Activated T-helper 9 cell treated with anti-CD3 and anti-CD28 coated beads, Interleukin-2, amount 50 U/mL, for 16 hours (primary cell): ENCODE data around the gene ABCG1.
"Not testable (repeated sequence)": the region's sequence is repeated elsewhere in the genome, so short reads cannot be mapped to it uniquely, and the experiment has no call there.

Source experiments
- DNase-seq: peaks from one replicate; pipeline ENCODE4 v3.0.0-alpha.2; 2020; ENCODE audit warnings: low read depth

The ABCG1 gene

DNA sequence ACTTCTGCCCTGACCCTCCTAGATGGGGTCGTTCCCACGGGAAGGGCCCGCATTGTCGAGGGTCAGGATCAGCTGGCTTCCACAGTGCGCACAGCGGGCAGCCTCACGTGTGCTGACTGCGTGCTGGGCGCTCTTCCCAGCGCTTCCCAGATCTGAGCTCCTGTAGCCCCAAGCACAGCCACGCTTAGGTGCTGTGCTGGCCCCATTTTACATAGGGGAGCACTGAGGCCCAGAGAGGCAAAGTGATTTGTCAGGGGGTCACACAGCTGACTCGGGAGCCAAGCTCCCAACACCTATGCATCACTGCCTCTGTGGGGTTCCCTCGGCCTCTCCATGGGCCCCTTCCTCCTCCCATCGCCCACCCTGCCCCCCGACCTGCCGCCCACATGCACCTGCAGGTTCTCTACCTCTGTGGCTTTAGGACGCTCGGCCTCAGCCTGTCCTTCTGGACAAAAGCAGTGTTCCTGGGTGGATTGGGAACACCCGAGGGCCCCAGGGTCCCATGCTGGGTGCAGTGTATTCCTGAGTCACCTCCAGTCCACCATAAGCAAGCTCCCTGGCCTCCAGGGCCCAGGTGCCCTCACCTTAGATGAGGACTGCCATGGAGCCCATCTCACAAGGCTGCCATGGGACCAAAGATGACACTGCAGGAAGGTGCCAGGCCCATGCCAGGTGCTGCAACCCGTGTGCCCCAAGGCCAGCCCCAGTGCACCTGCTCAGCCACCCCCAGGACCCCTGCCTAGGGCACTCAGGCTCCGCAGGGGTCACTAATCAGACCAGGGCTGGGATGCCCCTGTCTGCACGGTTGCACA, 73.0 kb downstream of the ABCG1 start:
- DNase-seq, result no peak

DNA sequence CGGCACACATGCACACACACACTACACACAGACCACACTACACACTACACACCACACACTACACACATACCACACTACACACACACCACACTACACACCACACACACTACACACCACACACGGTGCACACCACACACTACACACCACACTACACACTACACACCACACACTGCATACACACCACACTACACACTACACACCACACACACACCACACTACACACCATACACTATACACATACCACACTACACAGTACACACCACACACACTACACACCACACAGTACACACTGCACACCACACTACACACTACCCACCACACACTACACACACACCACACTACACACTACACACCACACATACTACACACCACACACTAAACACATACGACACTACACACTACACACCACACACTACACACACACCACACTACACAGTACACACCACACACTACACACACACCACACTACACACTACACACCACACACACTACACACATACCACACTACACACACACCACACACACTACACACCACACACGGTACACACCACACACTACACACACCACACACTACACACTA, 73.7 kb downstream of the ABCG1 start:
- DNase-seq, result not testable (repeated sequence)

DNA sequence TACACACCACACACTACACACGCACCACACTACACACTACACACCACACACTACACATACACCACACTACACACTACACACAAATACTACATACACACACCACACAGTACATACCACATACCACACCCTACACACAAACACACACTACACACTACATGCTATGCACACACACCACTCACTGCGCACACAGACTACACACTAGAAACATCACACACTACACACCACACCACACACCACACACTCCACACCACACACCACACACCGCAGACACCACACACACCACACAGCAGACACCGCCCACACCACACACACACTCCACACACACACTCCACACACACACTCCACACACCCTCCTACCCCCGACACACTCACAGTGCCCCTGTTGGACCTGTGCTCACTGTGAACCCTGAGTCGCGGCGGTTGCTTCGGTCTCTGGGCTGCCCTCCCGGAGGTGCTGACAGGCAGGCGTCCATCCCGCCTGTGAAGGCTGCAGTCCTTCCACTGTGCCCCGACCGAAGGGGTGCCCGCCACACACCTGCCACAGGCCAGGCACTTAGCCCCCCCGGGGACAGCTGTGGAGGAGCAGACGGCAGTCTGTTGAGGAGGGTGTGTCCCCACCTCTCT, 74.8 kb downstream of the ABCG1 start:
- no peak for DNase-seq

DNA sequence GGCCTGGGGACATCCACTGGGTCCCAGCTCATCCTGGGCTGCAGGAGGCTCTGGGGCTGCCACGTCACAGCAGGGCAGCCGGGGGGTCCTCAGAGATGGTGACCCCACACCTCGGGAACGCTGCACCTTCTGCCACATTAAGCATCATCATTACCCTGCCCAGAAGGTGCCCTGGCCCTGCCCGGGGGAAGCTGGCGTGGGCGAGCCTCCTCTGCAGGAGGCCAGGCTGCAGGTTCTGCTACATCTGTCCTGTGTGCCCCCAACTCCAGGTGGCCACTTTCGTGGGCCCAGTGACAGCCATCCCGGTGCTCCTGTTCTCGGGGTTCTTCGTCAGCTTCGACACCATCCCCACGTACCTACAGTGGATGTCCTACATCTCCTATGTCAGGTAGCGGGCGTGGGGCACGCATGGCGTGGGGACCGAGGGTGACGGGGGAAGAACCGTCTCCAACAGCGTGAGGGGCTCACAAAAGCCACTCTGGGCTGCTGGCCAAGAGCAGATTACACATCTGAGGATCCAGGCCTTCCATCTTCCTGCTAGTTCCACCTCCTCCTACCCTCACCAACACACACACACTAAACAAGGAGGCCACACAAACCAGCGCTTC, 75.4 kb downstream of the ABCG1 start:
- no peak for DNase-seq

DNA sequence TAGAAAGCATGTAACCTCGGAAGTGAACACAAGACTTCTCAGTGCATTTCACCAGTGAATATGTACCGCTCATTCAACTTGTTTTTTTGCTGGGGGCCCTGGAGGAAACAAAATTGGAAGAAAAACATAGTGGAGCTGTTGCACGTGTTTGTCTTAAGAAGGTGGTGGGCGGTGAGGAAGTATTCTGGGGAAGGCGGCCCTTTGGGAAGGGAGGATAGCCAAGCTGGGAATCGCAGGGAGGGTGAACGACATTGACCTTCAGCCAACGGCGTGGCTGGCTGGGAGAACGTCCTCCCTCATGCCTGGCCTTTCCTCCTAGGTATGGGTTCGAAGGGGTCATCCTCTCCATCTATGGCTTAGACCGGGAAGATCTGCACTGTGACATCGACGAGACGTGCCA, 76.9 kb downstream of the ABCG1 start:
- DNase-seq, result no peak

DNA sequence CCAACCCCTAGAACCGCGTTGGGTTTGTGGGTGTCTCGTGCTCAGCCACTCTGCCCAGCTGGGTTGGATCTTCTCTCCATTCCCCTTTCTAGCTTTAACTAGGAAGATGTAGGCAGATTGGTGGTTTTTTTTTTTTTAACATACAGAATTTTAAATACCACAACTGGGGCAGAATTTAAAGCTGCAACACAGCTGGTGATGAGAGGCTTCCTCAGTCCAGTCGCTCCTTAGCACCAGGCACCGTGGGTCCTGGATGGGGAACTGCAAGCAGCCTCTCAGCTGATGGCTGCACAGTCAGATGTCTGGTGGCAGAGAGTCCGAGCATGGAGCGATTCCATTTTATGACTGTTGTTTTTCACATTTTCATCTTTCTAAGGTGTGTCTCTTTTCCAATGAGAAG, 77.6 kb downstream of the ABCG1 start:
- no peak for DNase-seq

DNA sequence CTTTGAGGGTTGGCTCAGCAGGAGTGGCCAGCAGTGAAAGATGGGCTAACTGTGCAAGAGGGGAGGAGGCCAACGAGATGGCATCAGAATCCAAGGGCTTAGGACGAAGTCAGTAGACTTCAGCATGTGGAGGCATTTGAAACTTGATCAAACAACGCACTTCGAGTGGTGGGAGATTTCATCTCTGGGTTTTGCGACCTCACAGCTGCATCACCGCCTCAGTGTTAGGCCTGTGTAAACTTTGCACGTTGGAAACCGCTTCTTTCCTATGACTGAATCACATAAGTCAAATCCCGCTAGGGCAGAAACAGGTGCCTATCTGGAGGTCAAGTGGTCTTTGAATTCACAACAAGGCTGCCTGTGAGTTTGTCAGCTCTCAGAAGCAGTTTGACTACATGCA, 78.4 kb downstream of the ABCG1 start:
- DNase-seq, result no peak

DNA sequence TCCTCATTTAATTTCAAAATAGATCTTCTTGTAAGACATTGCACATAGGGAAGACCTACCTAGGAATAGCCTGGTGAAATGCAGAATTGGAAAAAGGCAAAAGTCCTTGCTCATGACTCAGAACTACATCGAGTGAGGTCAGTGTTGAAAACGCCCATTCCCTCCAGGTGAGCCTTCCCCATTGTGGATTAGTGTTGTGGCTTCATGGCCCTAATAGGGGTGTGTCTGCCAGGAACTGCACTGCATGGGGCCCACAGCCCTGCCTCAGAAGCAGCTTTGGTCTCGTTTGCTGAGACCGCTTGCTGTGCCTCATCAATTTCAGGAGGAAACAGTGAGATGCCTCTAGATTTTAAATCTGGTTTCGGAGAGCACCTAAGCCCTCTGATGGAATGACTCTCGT, 79.3 kb downstream of the ABCG1 start:
- no peak for DNase-seq

DNA sequence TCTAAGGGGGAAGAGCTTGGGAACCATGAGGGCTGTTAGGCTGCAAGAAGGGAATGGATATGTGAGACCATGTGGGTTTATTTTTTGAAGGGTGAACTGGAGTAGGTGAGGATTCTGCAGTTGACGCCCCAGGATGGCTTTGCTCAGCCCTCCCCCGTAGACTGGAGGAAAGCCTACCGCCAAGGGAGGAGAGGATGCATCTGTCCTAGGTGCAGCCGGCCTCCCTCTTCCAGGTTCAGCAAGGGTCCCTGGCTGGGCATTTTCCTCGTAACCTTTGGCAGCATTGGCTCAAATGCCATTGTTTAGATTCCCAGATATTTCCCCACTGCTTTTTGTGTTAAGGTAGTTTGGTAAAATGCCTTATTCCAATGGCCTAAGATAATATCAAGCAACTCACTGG, 79.7 kb downstream of the ABCG1 start:
- DNase-seq, result no peak

DNA sequence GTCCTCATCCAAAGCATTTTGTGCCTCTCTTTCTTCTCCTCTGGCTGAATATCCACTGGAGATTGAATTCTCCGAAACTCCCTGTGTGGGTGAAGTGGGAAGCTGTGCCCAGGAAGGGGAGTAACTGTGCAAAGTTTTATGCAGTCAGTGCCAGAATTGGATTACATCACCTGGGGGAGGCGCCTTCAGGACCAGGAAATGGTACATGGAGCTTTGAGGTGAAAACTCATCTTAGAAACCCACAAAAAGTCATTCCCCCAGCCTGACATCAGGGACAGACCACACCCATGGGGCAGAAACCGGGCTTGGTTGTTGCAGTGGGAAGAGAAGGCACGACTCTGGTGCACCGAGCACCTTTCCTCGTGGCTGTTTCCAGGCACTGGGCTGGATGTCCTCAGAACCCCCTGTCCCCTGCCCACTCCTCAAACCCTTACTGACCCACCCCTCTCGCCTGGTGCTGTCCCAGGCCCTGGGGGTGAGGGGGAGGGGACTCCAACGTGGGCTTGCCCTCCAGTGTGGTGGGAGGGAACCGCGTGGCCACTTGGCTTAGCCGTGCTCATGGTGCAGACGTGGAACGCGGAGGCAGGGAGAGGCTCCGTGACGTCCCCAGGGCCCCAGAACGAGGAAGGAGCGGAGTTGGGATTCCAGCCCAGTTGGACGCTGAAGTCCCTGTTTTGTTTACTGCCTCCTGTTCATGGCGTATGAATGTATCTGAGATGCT, 80.5 kb downstream of the ABCG1 start:
- no peak for DNase-seq

DNA sequence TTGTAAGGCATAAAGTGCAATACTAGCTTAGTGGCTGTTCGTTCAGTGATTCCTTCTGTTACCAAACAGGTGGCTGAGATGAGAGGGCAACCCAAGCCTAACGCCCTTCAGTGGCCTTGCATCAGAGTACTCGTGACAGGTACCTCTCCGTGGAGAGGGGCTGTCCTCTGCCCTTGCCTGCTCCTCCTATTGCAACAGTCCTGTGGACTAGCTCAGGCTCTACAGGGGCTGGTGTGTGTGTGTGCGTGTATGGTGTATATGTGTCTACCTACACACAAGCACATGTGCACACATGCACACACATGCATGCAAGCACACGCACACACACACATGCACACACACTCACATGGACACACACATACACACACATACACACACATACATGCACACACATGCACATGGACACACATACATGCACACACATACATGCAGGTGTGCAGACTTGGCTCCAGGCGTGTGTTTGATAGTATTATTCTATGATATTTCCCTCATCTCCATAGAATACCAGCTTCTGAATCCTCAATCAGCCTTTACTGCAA, 81.2 kb downstream of the ABCG1 start:
- no peak for DNase-seq

DNA sequence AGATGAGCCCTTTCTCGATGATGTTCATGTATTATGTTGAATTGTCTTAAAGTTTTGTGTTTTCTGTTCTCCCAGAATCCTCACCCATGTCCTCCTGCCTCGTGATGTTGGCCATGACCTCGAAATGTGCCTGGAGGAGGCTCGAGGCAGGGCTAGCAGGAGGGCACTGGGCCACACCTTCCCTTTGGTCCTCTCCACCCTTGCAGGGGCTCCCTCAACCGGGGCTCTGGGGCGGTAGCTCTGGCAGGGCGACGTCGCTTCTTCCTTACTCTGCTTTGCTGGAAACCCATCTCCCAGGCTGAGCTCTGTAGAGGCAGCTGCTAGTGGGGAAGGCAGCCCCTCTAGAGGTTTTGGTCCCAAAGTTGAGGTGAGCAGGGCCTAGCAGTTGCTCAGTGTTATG, 82.0 kb downstream of the ABCG1 start:
- DNase-seq, result no peak

DNA sequence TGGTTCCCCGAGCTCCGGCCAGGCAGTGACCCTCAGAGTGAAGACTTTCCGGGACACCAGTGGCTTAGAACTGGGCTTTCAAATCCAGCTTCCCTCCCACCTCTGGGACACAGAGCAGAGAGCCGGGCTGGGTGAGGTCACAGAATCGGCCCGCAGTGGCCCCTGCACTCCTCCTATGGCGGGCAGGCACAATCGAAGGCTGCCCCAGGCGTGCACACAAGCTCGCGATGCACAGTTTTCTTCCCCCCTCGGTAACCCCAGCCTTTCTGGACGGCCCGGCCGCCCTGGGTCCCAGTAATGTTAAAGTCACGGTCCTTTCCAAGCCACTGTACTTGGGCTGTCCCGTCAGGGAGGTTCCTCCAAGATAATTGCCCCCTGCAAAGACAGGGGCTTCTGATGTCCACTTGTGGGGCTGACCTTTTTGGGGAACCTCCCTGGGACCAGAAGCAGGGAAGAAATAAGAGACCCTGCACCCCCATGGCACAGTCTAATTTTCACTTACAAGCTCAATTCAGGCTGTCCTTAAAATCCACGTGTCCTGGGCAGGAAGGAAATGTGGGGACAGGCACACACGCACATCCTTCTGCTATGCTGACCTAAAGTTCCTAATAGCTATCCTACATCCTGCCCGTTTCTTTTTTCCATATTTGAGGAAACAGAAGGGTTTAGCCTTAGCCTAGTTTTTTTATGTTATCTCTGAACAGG, 82.6 kb downstream of the ABCG1 start:
- DNase-seq, result no peak

DNA sequence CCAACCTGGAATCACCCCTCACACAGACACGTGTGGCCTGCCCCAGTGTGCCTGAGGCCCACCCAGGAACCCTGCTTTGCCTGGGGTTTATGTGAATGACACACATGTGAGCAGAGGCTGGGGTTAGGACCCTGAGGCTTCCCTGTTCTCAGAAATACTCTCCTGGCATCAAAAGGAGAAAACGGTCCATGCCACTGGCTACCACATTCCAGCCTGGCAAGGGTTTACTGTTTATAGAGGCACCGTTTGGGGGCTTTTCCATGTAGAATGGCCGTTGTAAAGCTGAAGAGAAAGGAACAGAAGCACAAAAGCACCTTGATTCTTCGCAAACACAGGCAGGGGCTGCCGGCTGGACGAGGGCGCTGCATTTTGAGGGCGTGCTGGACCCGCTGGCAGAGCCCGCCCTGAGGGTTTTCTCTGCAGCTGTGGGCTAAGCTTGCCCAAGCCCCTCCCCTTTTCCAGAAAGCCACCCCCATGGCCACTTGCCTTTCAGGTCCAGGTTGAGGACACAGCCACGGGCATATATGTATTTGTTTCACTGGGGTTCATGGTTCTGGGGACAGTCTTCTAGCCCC, 83.2 kb downstream of the ABCG1 start:
- DNase-seq, result no peak

DNA sequence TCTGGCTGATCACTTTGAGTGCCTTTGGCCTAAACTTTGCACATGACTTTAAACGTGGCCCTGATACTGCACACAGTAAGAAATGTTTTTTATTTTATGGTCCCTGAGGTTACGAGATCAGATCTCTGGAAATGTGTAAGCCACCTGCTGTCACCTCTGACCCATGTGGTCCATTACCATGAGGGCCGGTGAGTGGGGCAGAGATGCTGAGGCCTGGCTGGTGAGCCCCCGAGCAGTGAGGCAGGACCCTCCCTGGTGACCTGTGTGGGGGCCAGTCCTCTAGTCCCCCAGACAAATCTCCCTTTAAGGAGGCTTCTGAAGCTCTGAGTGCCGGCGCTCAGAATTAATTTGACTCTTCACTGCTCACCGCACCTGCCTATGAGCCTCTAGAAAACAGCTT, 83.9 kb downstream of the ABCG1 start:
- no peak for DNase-seq

DNA sequence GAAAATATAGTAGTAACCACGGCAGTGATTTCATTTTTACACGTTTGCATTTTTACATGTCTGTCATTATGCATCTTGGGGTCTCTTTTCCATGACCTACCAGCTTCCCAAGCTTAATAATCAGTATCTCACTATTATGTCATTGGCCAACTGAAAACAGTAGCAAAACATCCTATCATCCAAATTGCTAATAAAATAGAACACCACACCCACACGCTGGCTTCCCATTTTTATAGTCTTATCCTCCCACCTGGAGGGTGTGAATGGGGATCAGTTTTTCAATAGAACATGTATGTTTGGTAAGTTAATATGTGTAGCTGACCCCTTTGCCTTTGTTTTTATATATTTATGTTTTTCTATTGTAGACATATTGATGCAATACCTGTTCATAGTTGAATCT, 84.5 kb downstream of the ABCG1 start:
- DNase-seq, result no peak

DNA sequence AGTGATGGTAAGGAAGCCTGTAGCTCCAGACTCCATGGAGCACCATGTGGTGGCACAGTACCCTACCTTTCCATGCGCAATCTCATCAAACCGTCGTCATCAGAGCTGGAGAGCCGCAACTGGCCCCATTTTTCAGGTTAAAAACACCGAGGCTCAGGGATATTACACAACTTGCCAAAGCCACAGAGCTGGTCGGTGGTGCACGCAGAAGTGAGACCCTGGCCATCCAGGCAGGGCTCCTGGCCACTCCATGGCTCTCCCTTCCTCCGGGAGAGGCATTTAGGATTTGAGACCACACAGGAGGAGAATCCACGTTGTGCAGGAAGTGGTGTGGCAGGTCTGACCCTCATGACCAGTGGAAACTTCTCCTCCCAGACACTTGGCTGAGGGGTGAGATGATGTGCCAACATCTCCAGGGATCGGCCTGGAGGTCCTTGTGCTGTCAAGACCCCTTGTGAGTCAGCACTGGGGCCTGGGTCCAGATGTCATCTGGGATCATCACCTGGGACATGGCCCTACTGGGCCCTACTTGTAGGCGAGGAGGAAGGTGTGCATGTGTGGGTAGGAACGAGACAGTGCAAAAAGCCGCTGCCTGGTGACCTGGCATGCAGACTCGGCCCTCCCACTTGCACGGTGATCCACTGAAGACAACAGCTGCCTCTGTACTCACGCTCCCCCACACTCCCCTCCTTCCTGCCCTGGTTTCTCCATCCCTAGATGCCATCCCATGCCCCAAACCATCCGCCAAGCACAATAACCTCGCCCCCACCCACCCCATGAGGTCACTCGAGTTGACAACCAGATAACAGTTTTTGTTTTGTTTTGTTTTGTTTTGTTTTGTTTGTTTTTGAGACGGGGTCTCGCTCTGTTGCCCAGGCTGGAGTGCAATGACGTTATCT, 85.9 kb downstream of the ABCG1 start:
- DNase-seq, result no peak

DNA sequence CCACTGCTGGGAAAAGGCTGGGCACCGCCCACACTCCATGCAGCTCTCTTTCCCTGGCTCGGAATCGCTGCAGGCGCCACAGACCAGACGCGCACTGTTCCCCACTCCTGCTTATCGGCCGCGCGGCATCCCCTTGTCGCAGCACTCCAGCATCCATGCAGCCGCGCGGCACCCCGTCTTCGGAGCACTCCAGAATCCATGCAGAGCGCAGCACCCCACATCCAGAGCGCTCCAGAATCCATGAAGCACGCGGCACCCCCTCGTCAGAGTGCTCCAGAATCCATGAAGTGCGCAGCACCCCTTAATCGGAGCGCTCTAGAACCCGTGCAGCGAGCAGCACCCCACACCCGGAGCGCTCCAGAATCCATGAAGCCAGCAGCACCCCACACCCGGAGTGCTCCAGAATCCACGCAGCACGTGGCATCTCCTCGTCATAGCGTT, 86.8 kb downstream of the ABCG1 start:
- no peak for DNase-seq

DNA sequence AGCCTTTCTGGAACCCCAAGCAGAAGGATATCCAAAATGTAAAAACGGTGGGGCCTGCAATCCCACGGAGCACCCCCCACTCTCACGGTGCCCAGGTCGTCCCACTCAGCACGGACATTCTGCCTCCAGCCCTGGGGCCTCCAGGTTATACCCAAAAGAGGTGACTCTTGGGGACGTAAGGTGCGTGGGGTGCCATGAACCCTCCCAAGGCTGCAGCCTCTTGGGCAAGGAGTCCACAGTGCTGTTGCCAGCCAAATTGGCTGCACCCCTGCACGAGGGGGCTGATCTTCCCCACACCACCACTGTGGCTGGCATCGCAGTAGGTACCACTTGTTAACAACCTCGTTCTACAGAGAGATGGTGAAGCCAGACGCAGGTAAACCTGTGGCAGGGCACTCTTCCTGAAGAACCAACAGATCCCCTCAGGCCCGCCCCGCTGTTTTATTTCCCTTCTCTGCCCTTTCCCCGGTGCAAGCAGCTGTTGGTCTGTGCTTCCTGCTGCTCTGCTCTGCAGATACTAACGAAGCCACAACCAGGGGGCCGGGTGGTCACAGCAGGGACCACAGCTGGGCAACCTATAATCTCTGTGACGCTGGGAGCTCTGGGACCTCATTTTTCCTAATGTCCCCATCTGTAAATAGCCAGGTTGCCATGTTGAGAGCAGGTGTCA, 87.6 kb downstream of the ABCG1 start:
- DNase-seq, result no peak

DNA sequence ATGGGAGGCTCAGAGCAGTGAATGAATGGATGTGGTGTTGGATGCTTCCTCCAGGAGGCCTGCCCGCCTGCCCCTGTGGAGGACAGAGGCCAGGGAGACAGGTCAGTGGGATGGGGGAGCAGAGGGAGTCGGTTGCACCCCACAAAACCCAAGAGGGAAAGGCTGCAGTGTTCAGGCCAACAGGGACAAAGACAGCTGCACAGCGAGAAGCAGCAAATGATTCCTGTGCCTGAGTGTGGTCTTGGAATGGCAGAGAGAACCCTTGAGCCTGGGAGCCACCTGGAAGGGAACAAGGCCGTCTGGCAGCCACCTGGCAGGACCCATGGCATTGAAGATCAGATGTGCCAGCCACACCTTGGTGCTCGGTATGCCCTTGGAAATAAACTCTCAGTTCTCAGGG, 88.2 kb downstream of the ABCG1 start:
- DNase-seq, result no peak
